ENCODE results near the gene G3BP1.

G3BP1 gene

DNA sequence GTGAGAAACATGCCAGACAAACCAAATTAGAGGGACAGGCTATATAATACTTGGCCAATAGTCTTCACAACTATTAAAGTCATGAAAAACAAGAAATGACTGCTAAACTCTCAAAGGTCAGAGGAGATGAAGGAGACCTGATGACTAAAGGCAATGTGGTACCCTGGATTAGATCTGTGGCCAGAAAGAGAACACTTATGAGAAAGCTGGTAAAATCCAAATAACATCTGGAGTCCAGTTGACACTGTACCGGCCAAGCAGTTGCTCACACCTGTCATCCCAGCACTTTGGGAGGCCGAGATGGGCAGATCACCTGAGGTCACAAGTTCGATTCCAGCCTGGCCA lies 37.7 kb upstream of the G3BP1 start:
- no peak for DNase-seq

DNA sequence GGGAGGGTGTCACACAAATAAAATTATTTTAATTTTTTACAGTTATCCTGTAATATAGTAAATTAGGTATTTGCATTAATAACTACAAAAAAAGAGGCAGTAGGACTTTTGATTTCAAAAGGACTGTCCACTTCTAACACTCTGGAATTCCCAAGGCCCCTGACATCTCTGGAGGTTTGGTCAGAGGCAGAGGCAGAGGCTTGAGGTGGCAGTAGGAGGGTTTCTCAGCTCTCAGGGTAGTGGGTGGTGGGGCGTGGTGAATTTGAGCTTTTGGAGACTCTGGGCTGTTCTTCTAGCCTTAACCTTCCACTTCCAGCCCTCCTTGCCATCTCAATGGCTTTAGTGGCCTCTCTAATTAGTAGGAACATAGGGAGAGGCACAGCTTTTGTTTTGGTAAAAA lies 36.1 kb upstream of the G3BP1 start:
- Histone ChIP-seq H3K36me3 (no peaks in the 10 kb centered on the region), H3K9me3 (no peaks in the 10 kb centered on the region), H3K27me3 (no peaks in the 10 kb centered on the region), H3K4me1 (peaks cover 8% of the 10 kb centered on the region), H3K4me3 (ENCODE audit: low read depth, low read length) (no peak overlapping the region)
- TF ChIP-seq CTCF (IDR thresholded peaks at IDR 0.05; ENCODE audit: low read depth, low read length) = no peak
- no peak for DNase-seq

More for the DNA sequence above, 37.7 kb upstream of the G3BP1 start:
- Histone ChIP-seq H3K27me3 (no peaks in the 10 kb centered on the region), H3K4me3 (ENCODE audit: low read depth, low read length) (no peak overlapping the region), H3K4me1 (no peaks in the 10 kb centered on the region; the same call in 1 of the 2 replicates), H3K9me3 (no peaks in the 10 kb centered on the region), H3K36me3 (no peaks in the 10 kb centered on the region)
- no peak for TF ChIP-seq CTCF (IDR thresholded peaks at IDR 0.05; ENCODE audit: low read depth, low read length)

DNA sequence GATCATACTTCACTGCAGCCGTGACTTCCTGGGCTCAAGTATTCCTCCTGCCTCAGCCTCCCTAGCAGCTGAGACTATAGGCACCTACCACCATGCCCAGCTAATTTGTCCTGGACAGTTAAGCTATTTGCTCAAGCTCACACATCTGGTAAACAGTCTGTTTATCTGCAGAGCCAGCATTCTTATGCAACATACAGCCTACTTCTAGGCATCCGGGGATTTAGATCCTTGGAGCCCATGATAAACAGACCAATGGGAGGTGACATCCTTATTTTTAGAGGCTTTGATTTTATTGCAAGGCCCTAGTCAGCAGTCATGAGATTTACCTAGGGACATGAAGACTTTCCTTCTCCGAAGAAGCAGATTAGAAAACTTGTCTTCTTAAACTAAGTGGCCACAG lies 34.3 kb upstream of the G3BP1 start:
- DNase-seq = no peak
- no peaks in the 10 kb centered on the region for H3K36me3 ChIP-seq
- TF ChIP-seq CTCF (IDR thresholded peaks at IDR 0.05; ENCODE audit: low read depth, low read length) = no peak
- H3K4me3 ChIP-seq (ENCODE audit: low read depth, low read length) = no peak overlapping the region
- H3K4me1 ChIP-seq = peaks cover 8% of the 10 kb centered on the region
- no peaks in the 10 kb centered on the region for H3K9me3 ChIP-seq
- H3K27me3 ChIP-seq = no peaks in the 10 kb centered on the region

DNA sequence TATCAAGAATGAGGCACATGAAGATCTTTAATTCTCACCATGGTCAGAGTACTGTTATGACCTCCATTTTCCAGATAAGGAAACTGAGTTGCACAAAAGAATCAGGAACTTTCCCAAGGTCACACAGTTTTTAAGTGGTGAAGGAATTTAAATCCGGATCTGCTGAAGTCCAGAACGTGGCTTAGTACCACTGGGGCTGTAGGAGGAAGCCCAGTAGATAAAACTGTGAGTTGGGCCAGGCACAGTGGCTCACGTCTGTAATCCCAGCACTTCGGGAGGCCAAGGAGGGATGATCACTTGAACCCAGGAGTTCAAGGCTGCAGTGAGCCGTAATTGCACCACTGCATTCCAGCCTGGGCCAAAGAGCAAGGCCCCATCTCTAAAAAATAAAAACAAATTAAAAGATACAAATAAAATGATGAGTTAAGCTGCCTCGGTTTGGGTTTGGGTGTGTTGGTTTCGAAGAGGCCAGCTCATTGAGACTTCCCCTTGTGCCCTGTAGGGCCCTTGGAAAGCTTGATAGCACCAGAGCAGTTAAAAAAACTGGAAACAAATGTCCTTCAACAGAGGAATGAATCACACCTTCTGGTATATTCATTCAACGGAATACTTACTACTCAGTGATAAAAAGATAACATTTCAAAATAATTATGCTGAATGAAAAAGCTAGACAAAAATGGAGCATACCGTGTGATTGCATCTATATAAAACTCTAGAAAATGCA lies 33.5 kb upstream of the G3BP1 start:
- no peak overlapping the region for H3K4me3 ChIP-seq (ENCODE audit: low read depth, low read length)
- peaks cover 8% of the 10 kb centered on the region for H3K4me1 ChIP-seq
- no peaks in the 10 kb centered on the region for H3K9me3 ChIP-seq
- peaks cover 3% of the 10 kb centered on the region; the same call in 1 of the 2 replicates for H3K36me3 ChIP-seq
- no peaks in the 10 kb centered on the region for H3K27me3 ChIP-seq
- no peak for DNase-seq
- no peak for TF ChIP-seq CTCF (IDR thresholded peaks at IDR 0.05; ENCODE audit: low read depth, low read length)

GRCh38 chr5:151739395-151739794 lies 32.4 kb upstream of the G3BP1 start:
- DNase-seq = no peak
- Histone ChIP-seq H3K9me3 (no peaks in the 10 kb centered on the region), H3K27me3 (no peaks in the 10 kb centered on the region), H3K4me1 (peaks cover 8% of the 10 kb centered on the region), H3K4me3 (ENCODE audit: low read depth, low read length) (no peak overlapping the region), H3K36me3 (peaks cover 4% of the 10 kb centered on the region; the same call in 1 of the 2 replicates)
- no peak for TF ChIP-seq CTCF (IDR thresholded peaks at IDR 0.05; ENCODE audit: low read depth, low read length)

DNA sequence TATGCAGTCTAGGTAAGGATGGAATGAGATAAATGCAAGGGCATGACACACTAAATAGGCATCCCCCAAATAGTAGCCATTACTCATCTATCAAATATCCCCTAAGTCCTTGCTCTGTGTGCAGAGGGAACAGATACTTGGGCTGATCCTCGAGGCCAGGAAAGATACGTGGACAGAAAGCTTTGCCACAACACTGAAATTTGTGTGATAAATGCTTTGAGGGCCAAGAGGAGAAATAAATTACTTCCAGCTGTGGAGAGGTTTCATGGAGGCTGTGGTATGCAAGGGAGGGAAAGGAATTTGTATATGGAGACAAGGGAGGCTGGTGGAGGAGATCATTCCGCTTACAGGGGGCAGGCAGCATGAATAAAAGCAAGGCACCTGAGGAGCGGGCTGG lies 31.8 kb upstream of the G3BP1 start:
- Histone ChIP-seq H3K4me1 (peaks cover 8% of the 10 kb centered on the region), H3K4me3 (ENCODE audit: low read depth, low read length) (no peak overlapping the region), H3K9me3 (no peaks in the 10 kb centered on the region), H3K36me3 (peaks cover 4% of the 10 kb centered on the region; the same call in 1 of the 2 replicates), H3K27me3 (no peaks in the 10 kb centered on the region)
- no peak for DNase-seq
- TF ChIP-seq CTCF (IDR thresholded peaks at IDR 0.05; ENCODE audit: low read depth, low read length) = no peak
